ENCODE data around the gene SLC39A11.
A peak's percentile ranks its signal among the peaks of the same experiment; 100 is the strongest.

SLC39A11 gene

GRCh38 chr17:72988451-72988850, 104.0 kb downstream of the SLC39A11 start:
- DNase-seq (ENCODE audit: low spot score): no peak
- H3K4me3 ChIP-seq: no peak overlapping the region
- TF ChIP-seq, protein P1, sequence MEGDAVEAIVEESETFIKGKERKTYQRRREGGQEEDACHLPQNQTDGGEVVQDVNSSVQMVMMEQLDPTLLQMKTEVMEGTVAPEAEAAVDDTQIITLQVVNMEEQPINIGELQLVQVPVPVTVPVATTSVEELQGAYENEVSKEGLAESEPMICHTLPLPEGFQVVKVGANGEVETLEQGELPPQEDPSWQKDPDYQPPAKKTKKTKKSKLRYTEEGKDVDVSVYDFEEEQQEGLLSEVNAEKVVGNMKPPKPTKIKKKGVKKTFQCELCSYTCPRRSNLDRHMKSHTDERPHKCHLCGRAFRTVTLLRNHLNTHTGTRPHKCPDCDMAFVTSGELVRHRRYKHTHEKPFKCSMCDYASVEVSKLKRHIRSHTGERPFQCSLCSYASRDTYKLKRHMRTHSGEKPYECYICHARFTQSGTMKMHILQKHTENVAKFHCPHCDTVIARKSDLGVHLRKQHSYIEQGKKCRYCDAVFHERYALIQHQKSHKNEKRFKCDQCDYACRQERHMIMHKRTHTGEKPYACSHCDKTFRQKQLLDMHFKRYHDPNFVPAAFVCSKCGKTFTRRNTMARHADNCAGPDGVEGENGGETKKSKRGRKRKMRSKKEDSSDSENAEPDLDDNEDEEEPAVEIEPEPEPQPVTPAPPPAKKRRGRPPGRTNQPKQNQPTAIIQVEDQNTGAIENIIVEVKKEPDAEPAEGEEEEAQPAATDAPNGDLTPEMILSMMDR (IDR thresholded peaks at IDR 0.05): no peak
- no peak overlapping the region for H3K27ac ChIP-seq

- TF ChIP-seq, protein P1 (IDR thresholded peaks at IDR 0.05): no peak
- DNase-seq (ENCODE audit: low spot score): no peak
- Histone ChIP-seq H3K27ac (no peak overlapping the region), H3K4me3 (no peak overlapping the region)
These were observed 105.3 kb downstream of the SLC39A11 start for GRCh38 chr17:72987166-72987565.

- no peak for DNase-seq (ENCODE audit: low spot score)
- TF ChIP-seq, protein P1 (IDR thresholded peaks at IDR 0.05): peak; percentile 67
- no peak overlapping the region for H3K4me3 ChIP-seq
- no peak overlapping the region for H3K27ac ChIP-seq
These were observed 106.4 kb downstream of the SLC39A11 start for GRCh38 chr17:72985882-72986720.

DNA sequence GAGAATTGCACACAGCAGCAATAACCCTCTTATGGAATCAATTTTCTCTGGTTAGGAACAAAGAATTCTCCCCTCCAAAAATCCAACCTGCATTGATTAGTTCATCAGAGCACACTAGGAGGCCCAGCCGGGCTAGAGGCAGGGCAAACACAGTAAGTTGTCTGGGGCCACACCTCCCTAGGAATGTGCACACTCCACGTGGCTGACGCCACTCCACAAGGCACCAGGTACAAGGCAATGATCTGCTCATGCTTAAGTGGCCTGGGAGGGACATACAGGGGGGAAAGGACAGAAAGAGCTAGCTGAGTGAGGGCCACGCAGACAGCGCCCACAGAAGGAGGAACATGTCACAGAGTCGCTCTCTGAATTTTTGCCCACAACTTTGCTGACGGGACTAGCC, 107.6 kb downstream of the SLC39A11 start:
- Histone ChIP-seq H3K27ac (no peak overlapping the region), H3K4me3 (no peak overlapping the region)
- DNase-seq (ENCODE audit: low spot score): no peak
- TF ChIP-seq, protein P1 (IDR thresholded peaks at IDR 0.05): no peak

- TF ChIP-seq, protein P1 (IDR thresholded peaks at IDR 0.05): no peak
- Histone ChIP-seq H3K27ac (no peak overlapping the region), H3K4me3 (no peak overlapping the region)
- DNase-seq (ENCODE audit: low spot score): no peak
These were observed 108.2 kb downstream of the SLC39A11 start for GRCh38 chr17:72984145-72984925.

DNA sequence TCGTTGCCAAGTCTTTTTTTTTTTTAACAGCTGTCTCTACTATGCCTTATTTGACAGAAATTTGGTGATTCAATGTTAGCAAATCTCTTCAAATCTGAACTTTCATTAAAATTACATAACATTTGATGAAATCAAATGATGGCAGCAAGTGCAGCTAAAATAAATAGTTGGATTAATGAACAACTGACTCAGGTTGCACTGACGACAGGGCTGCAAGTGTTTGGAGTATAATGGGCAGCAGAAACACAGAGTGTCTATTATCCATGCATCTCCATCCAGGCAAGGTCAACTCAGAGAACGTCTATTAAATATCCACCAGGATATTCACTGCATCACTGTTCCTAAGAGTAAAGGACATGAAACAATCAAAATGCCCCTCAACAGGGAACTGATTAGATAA, 109.8 kb downstream of the SLC39A11 start:
- H3K4me3 ChIP-seq: no peak overlapping the region
- TF ChIP-seq, protein P1 (IDR thresholded peaks at IDR 0.05): no peak
- DNase-seq (ENCODE audit: low spot score): no peak
- H3K27ac ChIP-seq: no peak overlapping the region

Data from coronary artery (tissue), 2 donors.